Sigmoid colon (tissue), 4 donors: ENCODE measurements around the gene PRKCG.

Experiments
- CTCF ChIP-seq, 4 experiments: fragments of 450-650 bp in 3 of 4; fragments of 200-600 bp in 1 of 4; IDR thresholded peaks; one replicate each; pipeline ENCODE4 v1.5.1; 2016 to 2019; ENCODE audit warnings: antibody characterized with exemption in 4 of 4, mild to moderate bottlenecking in 3 of 4, moderate library complexity in 2 of 4
- POLR2A ChIP-seq, 2 donors: fragments of 450-650 bp; IDR thresholded peaks; one replicate each; pipeline ENCODE4 v1.6.1; 2016; ENCODE audit warnings: antibody characterized with exemption in 2 of 2, mild to moderate bottlenecking in 2 of 2, moderate library complexity in 2 of 2
- POLR2AphosphoS5 ChIP-seq, 4 donors: sonication (generic); formaldehyde crosslinking; IDR thresholded peaks; one replicate each; pipeline ENCODE4 v1.6.1; 2017; ENCODE audit warnings: antibody characterized with exemption in 4 of 4

DNA sequence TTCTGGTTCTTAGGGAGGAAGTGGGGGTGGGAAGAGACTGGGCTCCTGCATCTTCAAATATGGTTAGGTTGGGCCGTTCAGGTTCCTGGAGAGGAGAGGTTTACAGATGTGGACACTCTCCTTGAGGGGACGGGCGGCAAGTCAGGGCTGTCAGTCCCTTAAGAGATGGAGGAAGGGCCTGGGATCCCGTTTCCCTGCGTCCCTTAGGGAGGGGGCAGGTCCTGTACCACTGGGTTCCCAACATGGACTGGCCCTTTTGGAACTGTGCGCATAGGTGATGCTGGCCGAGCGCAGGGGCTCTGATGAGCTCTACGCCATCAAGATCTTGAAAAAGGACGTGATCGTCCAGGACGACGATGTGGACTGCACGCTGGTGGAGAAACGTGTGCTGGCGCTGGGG lies 16.2 kb downstream of the PRKCG start:
- TF ChIP-seq CTCF (IDR thresholded peaks at IDR 0.05) (no peak), POLR2A (IDR thresholded peaks at IDR 0.05) (no peak), POLR2AphosphoS5 (IDR thresholded peaks at IDR 0.05) (no peak)
